AG04449 (cell line): Measurements from ENCODE around the gene DAB1.

ENCODE experiments used
- CTCF ChIA-PET: fragments of 350-600 bp; formaldehyde crosslinking; extraction: SDS; loops from one replicate; lab custom pipeline; 2021; ENCODE audit warnings: antibody characterized with exemption; lab: Yijun Ruan, JAX
- POLR2A ChIA-PET: fragments of 400-600, 350-600 bp; formaldehyde crosslinking; extraction: SDS; loops from one replicate; lab custom pipeline; 2020; ENCODE audit warnings: antibody characterized with exemption, inconsistent platforms; lab: Yijun Ruan, JAX
- DNase-seq: peaks from one replicate; pipeline ENCODE4 v3.0.0-alpha.2; 2010; ENCODE audit warnings: low read depth, low spot score
- H3K4me3 ChIP-seq: 2 replicates; pipeline ENCODE4 v1.5.1; 2011; ENCODE audit warnings: low read depth, mild to moderate bottlenecking, control low read depth, low read length
- TF ChIP-seq, protein P1 (sequence below): IDR thresholded peaks from one replicate; pipeline ENCODE4 v1.5.1; 2011; ENCODE audit warnings: mild to moderate bottlenecking, moderate library complexity, low read length, control low read depth, inconsistent platforms; ENCODE audit not compliant: insufficient read depth; ENCODE audit errors: missing control alignments

Gene DAB1

DNA sequence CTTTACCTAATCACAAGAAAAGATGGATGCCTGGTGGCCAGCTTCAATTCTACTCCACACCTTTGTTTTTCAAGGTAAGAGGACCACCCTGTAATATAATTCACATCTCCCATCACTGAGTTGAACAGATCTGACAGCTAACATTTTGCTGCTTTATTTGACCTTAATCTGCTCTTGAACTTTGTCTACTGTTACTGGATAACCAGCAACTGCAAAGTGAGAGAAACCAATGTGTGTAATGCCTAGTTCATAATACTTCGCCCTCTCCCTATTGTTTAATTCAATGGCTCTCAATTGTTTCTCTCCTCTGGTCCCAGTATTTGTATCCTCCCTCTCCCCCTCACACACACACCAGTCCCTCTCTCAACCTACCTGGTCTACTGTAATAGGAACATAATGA, 214.4 kb downstream of the DAB1 start:
- H3K4me3 ChIP-seq = no peak overlapping the region
- DNase-seq = no peak
- CTCF ChIA-PET = no interaction called here
- TF ChIP-seq, protein P1, sequence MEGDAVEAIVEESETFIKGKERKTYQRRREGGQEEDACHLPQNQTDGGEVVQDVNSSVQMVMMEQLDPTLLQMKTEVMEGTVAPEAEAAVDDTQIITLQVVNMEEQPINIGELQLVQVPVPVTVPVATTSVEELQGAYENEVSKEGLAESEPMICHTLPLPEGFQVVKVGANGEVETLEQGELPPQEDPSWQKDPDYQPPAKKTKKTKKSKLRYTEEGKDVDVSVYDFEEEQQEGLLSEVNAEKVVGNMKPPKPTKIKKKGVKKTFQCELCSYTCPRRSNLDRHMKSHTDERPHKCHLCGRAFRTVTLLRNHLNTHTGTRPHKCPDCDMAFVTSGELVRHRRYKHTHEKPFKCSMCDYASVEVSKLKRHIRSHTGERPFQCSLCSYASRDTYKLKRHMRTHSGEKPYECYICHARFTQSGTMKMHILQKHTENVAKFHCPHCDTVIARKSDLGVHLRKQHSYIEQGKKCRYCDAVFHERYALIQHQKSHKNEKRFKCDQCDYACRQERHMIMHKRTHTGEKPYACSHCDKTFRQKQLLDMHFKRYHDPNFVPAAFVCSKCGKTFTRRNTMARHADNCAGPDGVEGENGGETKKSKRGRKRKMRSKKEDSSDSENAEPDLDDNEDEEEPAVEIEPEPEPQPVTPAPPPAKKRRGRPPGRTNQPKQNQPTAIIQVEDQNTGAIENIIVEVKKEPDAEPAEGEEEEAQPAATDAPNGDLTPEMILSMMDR = no peak
- POLR2A ChIA-PET = no interaction called here

- no peak for DNase-seq
- ChIA-PET POLR2A (no interaction called here), CTCF (no interaction called here)
- TF ChIP-seq, protein P1 = no peak
- no peak overlapping the region for H3K4me3 ChIP-seq
Observed at GRCh38 chr1:57208741-57209302, 215.0 kb downstream of the DAB1 start.

GRCh38 chr1:57206038-57206437, 217.8 kb downstream of the DAB1 start:
- CTCF ChIA-PET = no interaction called here
- DNase-seq = no peak

GRCh38 chr1:57204942-57205787, 218.7 kb downstream of the DAB1 start:
- CTCF ChIA-PET = no interaction called here
- POLR2A ChIA-PET = no interaction called here
- TF ChIP-seq, protein P1 = no peak
- H3K4me3 ChIP-seq = no peak overlapping the region
- no peak for DNase-seq

More at GRCh38 chr1:57206038-57206437, 217.8 kb downstream of the DAB1 start:
- TF ChIP-seq, protein P1 = no peak
- POLR2A ChIA-PET = no interaction called here
- H3K4me3 ChIP-seq = no peak overlapping the region

GRCh38 chr1:57204091-57204490, 219.8 kb downstream of the DAB1 start:
- CTCF ChIA-PET = no interaction called here
- no peak for DNase-seq
- no peak overlapping the region for H3K4me3 ChIP-seq
- TF ChIP-seq, protein P1 = no peak
- POLR2A ChIA-PET = no interaction called here

DNA sequence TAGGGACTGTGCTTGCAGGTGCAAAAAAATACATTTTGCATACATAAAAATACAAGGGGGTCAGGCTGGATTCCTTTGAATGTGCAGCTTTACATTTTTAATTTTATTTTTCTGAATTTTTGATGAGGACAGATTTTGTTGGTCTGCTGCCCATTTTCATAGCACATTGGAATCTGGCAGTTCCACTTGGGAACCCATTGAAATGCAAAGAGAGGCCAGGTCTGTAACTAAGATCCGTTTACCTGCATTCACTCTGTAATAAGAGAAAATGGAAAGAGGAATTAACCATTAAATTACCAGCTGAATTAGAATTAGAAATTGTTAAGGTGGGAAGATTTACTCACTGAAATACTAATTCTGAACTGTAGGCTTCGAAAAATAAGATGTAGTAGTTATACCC, 221.6 kb downstream of the DAB1 start:
- CTCF ChIA-PET = no interaction called here
- POLR2A ChIA-PET = no interaction called here
- H3K4me3 ChIP-seq = no peak overlapping the region
- no peak for DNase-seq
- TF ChIP-seq, protein P1 = no peak
